NCI-H2107 (cell line): ENCODE results near the gene CYP46A1.
"Not testable (repeated sequence)": the region's sequence is repeated elsewhere in the genome, so short reads cannot be mapped to it uniquely, and the experiment has no call there.

ENCODE experiments used
- DNase-seq: peaks from one replicate; lab custom pipeline; 2025; lab: John Stamatoyannopoulos, UW

Gene CYP46A1

GRCh38 chr14:99757331-99758070 is 73.4 kb downstream of the CYP46A1 start:
- no peak for DNase-seq

- DNase-seq, result no peak
Measured at GRCh38 chr14:99758121-99758821, 74.2 kb downstream of the CYP46A1 start.

- DNase-seq, result no peak
Measured at GRCh38 chr14:99758872-99759545, 74.9 kb downstream of the CYP46A1 start.

GRCh38 chr14:99759546-99759925 is 75.4 kb downstream of the CYP46A1 start:
- no peak for DNase-seq

GRCh38 chr14:99760817-99761216 is 76.7 kb downstream of the CYP46A1 start:
- no peak for DNase-seq

- not testable (repeated sequence) for DNase-seq
Measured at GRCh38 chr14:99762911-99763310, 78.8 kb downstream of the CYP46A1 start.

- no peak for DNase-seq
Measured at GRCh38 chr14:99763527-99764221, 79.6 kb downstream of the CYP46A1 start.

- DNase-seq, result no peak
Measured at GRCh38 chr14:99764222-99764706, 80.2 kb downstream of the CYP46A1 start.

GRCh38 chr14:99768381-99768780 is 84.3 kb downstream of the CYP46A1 start:
- DNase-seq, result no peak

- DNase-seq, result no peak
Measured at GRCh38 chr14:99769123-99769522, 85.0 kb downstream of the CYP46A1 start.

- DNase-seq, result no peak
Measured at GRCh38 chr14:99769799-99770198, 85.7 kb downstream of the CYP46A1 start.

GRCh38 chr14:99772371-99773283 is 88.5 kb downstream of the CYP46A1 start:
- no peak for DNase-seq

- DNase-seq, result no peak
Measured at GRCh38 chr14:99773521-99774497, 89.7 kb downstream of the CYP46A1 start.

- DNase-seq, result no peak
Measured at GRCh38 chr14:99774556-99775307, 90.6 kb downstream of the CYP46A1 start.

GRCh38 chr14:99775351-99775750 is 91.3 kb downstream of the CYP46A1 start:
- DNase-seq, result no peak
